WI38 (cell line): ENCODE data around the gene ENTPD1.

ENCODE experiments used
- H3K4me3 ChIP-seq: 2 replicates; pipeline ENCODE4 v1.5.1; 2011; ENCODE audit warnings: low read depth, mild to moderate bottlenecking, control low read depth, low read length
- CTCF ChIP-seq: IDR thresholded peaks from 2 replicates; pipeline ENCODE4 v1.5.1; 2012; ENCODE audit warnings: low read depth, mild to moderate bottlenecking, control low read depth, low read length

ENTPD1 gene

GRCh38 chr10:95785317-95785716 lies 29.4 kb downstream of the ENTPD1 start:
- no peak for TF ChIP-seq CTCF

GRCh38 chr10:95785942-95786669 lies 30.1 kb downstream of the ENTPD1 start:
- H3K4me3 ChIP-seq: no peak overlapping the region

More at GRCh38 chr10:95785317-95785716, 29.4 kb downstream of the ENTPD1 start:
- H3K4me3 ChIP-seq: no peak overlapping the region

GRCh38 chr10:95787447-95787846 lies 31.5 kb downstream of the ENTPD1 start:
- no peak for TF ChIP-seq CTCF
- H3K4me3 ChIP-seq: no peak overlapping the region

More at GRCh38 chr10:95785942-95786669, 30.1 kb downstream of the ENTPD1 start:
- no peak for TF ChIP-seq CTCF

- no peak overlapping the region for H3K4me3 ChIP-seq
These were observed 32.9 kb downstream of the ENTPD1 start for GRCh38 chr10:95788830-95789229.

GRCh38 chr10:95789902-95790301 lies 33.9 kb downstream of the ENTPD1 start:
- no peak for TF ChIP-seq CTCF
- no peak overlapping the region for H3K4me3 ChIP-seq

More at GRCh38 chr10:95788830-95789229, 32.9 kb downstream of the ENTPD1 start:
- no peak for TF ChIP-seq CTCF

GRCh38 chr10:95790982-95791381 lies 35.0 kb downstream of the ENTPD1 start:
- no peak overlapping the region for H3K4me3 ChIP-seq
- TF ChIP-seq CTCF: no peak

- TF ChIP-seq CTCF: no peak
These were observed 35.5 kb downstream of the ENTPD1 start for GRCh38 chr10:95791425-95791979.

More at GRCh38 chr10:95791425-95791979, 35.5 kb downstream of the ENTPD1 start:
- H3K4me3 ChIP-seq: no peak overlapping the region
